Measurements from ENCODE around the gene NCKAP5L.
"Not testable (repeated sequence)": the region's sequence is repeated elsewhere in the genome, so short reads cannot be mapped to it uniquely, and the experiment has no call there.

The NCKAP5L gene

DNA sequence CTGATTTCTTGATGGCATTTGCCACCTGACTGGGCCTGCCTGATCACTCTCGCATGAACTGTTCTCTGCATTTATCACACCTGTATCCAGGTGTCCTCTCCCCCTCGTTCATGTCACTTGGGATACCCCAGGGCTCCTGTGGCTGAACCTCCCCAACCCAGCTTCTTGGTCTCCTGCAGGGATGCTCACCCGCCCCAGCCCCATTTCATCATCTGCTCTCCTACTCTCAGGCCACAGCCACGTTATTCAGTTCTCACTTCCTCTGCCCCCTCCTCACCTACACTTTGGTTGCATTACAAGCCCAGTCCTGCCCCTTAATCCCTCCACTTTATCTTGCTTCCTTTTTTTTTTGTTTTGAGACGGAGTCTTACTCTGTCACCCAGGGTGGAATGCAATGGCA, 51.4 kb downstream of the NCKAP5L start:
- no peak for DNase-seq

GRCh38 chr12:49776413-49776812, 51.8 kb downstream of the NCKAP5L start:
- peak; percentile 71 for DNase-seq

- DNase-seq, result not testable (repeated sequence)
Measured at GRCh38 chr12:49773102-49773501, 55.1 kb downstream of the NCKAP5L start.

- no peak for DNase-seq
Measured at GRCh38 chr12:49767333-49767732, 60.9 kb downstream of the NCKAP5L start.

DNA sequence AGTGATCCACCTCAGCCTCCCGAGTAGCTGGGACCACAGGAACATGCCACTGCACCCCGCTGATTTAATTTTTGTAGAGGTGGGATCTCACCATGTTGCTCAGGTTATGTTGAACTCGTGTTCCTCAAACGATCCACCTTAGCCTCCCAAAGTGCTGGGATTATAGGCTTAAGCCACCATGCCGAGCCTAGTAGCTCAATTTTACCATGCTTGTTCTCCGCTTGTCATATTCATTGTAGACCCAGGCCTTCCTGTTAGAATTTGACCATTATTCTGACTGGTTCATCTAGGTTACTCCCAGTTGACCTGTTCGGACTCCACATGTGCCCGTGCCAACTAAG, 62.1 kb downstream of the NCKAP5L start:
- DNase-seq, result no peak

GRCh38 chr12:49764126-49764525, 64.1 kb downstream of the NCKAP5L start:
- no peak for DNase-seq

DNA sequence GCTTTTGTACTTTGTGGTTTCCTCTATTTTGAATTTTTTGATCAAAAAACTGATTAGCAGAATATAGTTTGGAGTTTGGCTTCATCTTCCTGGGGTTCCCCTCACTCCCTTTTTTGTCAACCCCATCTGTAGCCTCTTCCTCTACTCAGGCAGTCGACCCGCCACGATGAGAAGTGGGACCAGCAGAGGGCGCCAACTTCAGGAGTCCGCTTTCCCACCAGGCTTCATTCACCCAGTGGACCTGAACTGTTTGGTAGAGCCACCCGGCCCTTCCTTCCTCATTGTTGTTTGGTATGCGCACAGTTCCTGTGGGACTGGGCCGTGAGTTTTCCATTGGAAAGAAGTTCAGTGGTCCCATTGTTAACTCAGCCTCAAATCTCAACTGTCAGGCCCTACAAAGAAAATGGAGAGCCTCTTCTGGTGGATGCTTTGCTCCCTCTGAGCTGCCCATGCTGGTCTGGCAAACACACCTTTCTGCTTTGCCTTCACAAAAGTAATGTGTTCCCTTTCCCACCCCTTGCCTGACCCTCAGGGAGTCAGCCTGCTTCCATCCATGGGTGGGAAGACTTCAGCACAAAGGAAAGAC, 65.1 kb downstream of the NCKAP5L start:
- no peak for DNase-seq

GRCh38 chr12:49762468-49762847, 65.8 kb downstream of the NCKAP5L start:
- DNase-seq, result no peak

GRCh38 chr12:49761677-49762467, 66.3 kb downstream of the NCKAP5L start:
- DNase-seq, result no peak

- no peak for DNase-seq
Measured at GRCh38 chr12:49750996-49751393, 77.2 kb downstream of the NCKAP5L start.

DNA sequence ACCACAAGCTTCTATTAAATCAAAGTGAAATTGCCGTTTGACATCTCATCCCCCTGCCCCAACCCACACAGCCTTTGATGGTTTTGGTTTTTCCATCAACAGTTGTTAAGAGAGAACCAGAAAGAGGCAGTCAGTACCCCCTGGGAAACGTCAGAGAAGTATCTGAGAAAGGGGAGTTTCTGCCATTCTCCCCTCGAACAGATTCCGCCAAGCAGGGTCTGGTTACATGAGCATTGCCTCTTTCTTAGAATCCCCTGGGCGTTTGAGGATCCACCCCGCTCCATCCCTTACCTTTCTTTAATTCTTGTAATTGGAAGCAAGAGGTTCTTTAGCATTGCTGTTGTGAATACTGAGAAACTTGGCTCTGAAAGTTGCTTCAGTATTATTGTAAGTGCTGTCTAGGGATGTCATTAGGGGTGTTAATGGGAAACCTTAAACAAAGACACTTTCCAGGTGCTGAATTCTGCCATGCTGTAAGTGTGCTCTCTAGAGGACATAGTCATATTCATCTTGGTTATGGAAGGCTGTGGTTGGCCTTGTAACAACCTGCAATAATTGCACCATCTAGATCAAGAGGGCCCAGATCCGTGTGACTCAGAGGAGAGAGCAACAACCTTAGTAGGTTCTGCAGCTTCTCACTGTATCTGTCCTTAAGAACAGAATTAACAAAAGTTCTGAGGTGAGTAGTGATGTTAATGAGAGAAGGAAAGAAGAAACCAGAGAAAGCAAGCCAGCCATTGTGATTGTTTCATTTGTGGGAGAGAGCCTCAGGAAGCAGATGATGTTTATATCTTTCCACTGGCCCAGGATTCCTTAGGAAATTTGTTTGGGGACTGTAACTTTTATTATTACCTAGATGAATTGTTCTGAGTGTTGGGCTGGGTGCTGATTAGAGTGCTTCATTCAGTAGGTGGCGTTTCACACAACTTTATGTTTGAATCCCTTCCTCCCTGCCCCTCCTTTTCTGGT, 77.9 kb downstream of the NCKAP5L start:
- DNase-seq, result no peak

GRCh38 chr12:49748800-49749199, 79.4 kb downstream of the NCKAP5L start:
- DNase-seq, result no peak

DNA sequence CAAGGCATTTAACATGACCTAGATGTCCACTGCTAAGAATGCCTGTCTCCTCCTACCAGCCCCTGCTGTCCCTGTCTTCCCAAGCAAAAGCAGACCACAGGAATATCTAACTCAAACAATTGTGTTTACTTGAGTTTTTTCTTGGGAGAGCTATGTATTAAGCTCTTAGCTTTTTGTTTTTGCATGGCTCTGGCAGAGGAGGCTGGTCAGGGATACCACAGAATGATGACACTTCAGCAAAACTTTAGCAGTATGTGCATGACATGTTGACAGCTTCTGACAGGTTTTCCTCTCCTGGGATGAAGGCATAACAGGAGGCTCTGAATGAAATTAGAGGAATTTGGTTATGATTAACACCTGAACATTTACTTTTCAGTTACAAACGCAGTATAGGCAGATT, 79.9 kb downstream of the NCKAP5L start:
- DNase-seq, result no peak

- DNase-seq, result no peak
Measured at GRCh38 chr12:49744363-49744885, 83.8 kb downstream of the NCKAP5L start.

GRCh38 chr12:49741882-49742620, 86.2 kb downstream of the NCKAP5L start:
- peak; percentile 79 for DNase-seq

Data from amniotic stem cell (primary cell).